Fibroblast of villous mesenchyme (primary cell): Measurements from ENCODE around the gene LRRC7. TPM values are rescaled to one million over a fixed set of nuclear protein-coding genes. Genes with fewer than 3 reads are reported as not detected.
A peak's percentile ranks its signal among the peaks of the same experiment; 100 is the strongest.

ENCODE experiments used
- DNase-seq: peaks from one replicate; pipeline ENCODE4 v3.0.0-alpha.2; 2010; ENCODE audit warnings: low read depth
- H3K4me3 ChIP-seq: 2 replicates; pipeline ENCODE4 v1.5.1; 2011; ENCODE audit warnings: low read depth, mild to moderate bottlenecking, low read length
- CTCF ChIP-seq: IDR thresholded peaks from 2 replicates; pipeline ENCODE4 v1.5.1; 2012; ENCODE audit warnings: low read depth, mild to moderate bottlenecking, low read length; ENCODE audit not compliant: insufficient read depth
- total RNA-seq: library from RNA; depleted of rRNA; stranded (reverse); fragments of >200 nt; gene quantifications from 2 replicates; pipeline ENCODE4 v1.2.3, GENCODE V29; 2012

Gene LRRC7
- total RNA-seq, 1 donor: 0.43 TPM

- DNase-seq: peak; percentile 48
- no peak for TF ChIP-seq CTCF
Measured at GRCh38 chr1:70090875-70091274, 523.2 kb downstream of the LRRC7 start.

GRCh38 chr1:70091811-70092210, 524.1 kb downstream of the LRRC7 start:
- no peak for DNase-seq
- no peak overlapping the region for H3K4me3 ChIP-seq
- TF ChIP-seq CTCF: no peak

More at GRCh38 chr1:70090875-70091274, 523.2 kb downstream of the LRRC7 start:
- H3K4me3 ChIP-seq: no peak overlapping the region

- no peak overlapping the region for H3K4me3 ChIP-seq
- no peak for DNase-seq
- TF ChIP-seq CTCF: no peak
Measured at GRCh38 chr1:70092526-70092925, 524.8 kb downstream of the LRRC7 start.

- no peak for DNase-seq
- H3K4me3 ChIP-seq: no peak overlapping the region
- TF ChIP-seq CTCF: no peak
Measured at GRCh38 chr1:70093250-70093975, 525.7 kb downstream of the LRRC7 start.

- DNase-seq: no peak
- TF ChIP-seq CTCF: no peak
- H3K4me3 ChIP-seq: no peak overlapping the region
Measured at GRCh38 chr1:70101231-70101630, 533.5 kb downstream of the LRRC7 start.

GRCh38 chr1:70101774-70102173, 534.1 kb downstream of the LRRC7 start:
- TF ChIP-seq CTCF: no peak
- no peak for DNase-seq
- H3K4me3 ChIP-seq: no peak overlapping the region

GRCh38 chr1:70103770-70104169, 536.0 kb downstream of the LRRC7 start:
- TF ChIP-seq CTCF: no peak
- H3K4me3 ChIP-seq: no peak overlapping the region
- no peak for DNase-seq
